Activated CD4-positive, alpha-beta T cell treated with anti-CD3 and anti-CD28 coated beads, Interleukin-2, amount 50 U/mL, for 16 hours (primary cell): ENCODE measurements around the gene UTP11.
"Not testable (repeated sequence)": the region's sequence is repeated elsewhere in the genome, so short reads cannot be mapped to it uniquely, and the experiment has no call there.

Experiments
- DNase-seq: peaks from one replicate; pipeline ENCODE4 v3.0.0-alpha.2; 2020

Gene UTP11

DNA sequence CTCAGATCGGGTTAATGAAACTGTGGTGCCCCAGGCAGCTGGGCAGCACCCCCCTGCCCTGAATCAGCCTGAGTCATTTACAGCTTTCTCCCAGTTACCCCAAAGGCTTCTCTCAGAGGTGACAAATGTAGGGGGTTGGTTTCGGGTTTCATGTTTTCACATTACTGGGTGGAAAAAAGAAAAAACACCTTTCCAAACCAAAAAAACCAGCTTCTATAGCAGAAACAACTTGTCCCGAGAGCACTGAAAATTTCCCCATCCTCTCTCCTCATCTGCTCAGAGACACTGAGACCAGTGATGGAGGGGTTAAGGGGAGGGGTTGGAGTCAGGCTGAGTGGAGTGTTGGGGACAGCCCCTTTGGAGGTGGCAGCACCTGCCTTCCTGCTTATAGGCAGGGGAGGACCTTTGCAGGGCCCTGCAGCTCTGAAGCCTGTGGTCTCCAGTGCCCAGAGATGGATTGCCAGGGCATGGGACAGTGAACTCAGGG is 15.6 kb downstream of the UTP11 start:
- peak; percentile 93 for DNase-seq

- no peak for DNase-seq
Observed at GRCh38 chr1:38028671-38029070, 16.1 kb downstream of the UTP11 start.

DNA sequence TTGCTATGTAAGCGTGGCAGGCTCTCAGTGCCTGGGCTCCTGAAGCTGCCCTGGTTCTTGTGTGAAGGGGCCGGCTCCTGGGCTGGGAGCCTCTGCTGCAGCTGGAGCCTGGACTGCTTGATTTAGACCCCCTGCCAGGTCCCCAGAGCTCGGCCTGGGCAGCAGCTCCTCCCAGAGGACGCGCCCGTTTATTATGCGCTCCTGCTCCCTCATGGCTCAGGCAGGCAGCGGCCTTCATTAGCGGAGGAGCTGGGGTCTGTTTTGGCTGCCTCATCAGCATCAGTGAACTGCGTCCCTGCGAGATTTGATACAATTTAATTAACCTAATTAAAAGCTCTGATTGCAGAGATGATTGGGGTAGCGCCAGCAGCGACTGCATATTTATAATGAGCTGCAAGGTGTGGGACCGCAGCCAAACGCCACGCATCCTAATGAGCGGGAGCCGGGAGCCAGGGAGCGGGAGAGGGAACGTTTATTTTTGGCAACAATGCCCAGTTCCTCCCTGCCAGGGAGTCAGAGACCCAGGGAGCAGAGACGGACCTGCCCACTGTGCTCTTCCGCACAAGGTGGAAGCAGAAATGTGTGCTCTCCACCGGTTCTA is 16.6 kb downstream of the UTP11 start:
- DNase-seq, result no peak

DNA sequence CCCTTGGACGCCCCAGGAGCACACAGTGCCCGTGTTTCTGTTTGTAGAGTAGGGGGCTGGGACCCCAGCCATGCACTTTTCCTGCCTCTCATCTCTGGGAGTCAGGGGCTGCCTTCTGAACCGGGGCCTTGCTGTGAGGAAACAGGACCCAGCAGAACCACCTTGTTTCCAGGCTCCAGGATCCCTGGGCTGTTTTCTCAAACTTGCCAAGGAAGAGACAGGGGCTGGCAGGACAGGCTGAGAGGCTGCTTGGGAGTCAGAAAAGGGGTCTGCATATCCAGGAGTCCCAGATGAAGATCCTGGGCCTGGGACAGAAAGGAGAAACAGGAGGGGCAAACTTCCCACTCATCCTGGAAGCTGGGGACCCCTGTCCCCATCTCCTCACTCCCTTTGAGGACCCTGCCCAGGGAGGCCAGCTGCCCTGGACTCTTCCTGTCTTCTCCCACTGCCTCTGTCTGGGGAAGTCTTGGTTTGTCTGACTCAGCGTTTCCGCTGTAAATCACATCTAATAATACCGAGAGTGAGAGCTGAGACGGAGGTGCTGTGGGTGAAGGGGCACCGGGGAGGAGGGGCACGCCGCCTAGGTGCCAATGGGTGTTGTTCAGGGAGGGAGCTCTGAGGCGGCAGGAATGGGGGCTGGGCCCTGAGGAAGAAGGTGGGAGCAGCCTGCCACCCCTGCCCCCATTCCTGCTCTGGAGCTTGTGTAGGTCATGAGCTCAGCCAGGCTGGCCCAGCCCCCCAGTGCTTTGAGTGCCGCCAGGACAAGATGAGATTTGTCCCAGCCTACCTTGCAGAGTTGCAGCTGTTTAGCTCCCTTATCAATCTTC is 17.4 kb downstream of the UTP11 start:
- DNase-seq, result peak; percentile 95

- DNase-seq, result no peak
Observed at GRCh38 chr1:38030596-38031512, 18.3 kb downstream of the UTP11 start.

- DNase-seq, result no peak
Observed at GRCh38 chr1:38031513-38031866, 19.0 kb downstream of the UTP11 start.

DNA sequence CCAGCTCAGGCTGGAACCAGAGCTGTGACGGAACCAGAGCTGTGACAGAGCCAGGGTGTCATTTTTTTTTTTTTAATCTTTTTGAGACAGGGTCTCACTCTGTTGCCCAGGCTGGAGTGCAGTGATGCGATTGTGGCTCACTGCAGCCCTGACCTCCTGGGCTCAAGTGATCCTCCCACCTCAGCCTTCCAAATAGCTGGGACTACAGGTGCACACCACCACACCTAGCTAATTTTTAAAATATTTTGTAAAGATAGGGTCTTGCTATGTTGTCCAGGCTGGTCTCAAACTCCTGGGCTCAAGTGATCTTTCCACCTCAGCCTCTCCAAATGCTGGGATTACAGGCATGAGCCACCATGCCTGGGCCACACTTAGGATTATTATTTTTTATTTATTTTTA is 20.5 kb downstream of the UTP11 start:
- DNase-seq, result not testable (repeated sequence)

DNA sequence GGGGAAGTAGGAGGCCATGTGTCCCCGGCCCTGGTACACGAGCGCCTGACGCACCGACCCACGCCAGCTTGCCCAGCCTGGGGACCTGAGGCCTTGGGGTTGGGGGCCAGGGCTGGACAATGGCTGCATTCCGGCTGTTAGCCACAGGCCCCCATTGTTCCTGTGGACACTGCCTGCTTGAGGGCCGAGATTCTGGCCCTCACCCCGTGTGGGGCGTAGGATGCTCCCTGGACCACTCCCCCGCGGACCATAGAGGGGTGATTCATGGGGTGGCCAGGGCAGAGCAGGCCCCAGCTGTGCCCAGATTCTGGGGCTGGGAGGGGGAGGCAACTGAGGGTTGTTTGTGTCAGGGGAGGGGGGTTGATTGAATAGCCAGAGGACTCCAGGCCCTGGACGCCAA is 22.3 kb downstream of the UTP11 start:
- DNase-seq, result no peak

- no peak for DNase-seq
Observed at GRCh38 chr1:38037221-38037939, 24.8 kb downstream of the UTP11 start.

- DNase-seq, result no peak
Observed at GRCh38 chr1:38038861-38039260, 26.3 kb downstream of the UTP11 start.

- no peak for DNase-seq
Observed at GRCh38 chr1:38039331-38040088, 27.0 kb downstream of the UTP11 start.

DNA sequence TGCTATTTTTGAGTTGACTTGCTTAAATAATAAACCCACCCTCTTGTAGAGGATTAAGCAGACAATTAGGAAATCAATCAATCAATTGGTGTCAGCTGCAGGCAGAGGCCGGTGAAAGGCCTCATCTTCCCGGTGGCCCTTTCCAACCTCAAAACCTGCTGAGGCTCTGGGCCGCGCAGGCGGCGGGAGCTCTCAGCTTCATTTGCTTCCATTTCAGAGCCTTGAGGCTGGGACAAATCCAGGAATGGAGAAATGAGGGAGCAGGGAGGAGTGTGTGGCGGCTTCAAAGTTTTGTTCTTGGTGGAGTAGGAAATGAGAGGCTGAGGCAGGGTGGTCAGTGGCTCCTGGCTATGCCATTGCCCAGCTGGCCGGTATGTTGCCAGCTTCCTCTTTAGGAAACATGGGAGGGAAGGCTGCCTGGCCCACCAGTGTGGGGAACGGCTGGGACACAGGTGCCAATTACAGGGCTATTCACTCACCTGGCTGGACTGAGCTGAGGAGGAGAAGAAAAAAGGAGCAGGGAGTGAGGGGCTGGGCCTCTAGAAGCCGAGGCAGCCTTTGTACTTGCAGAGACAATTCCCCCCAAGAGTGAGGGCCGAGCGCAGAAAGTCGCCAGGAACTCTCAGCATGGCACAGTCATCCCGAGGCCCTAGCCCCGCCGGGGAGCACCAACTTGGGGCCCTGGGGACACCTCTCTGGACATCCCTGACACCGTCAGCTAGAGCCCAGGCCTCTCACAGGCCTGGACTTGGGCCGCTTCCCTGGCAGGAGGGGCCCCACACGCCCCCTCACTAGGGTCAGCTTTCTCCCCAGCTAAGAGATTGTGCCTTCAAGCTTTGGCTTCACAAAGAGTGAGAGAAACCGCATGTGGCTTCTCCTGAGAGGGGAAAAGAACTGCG is 29.7 kb downstream of the UTP11 start:
- DNase-seq, result no peak

DNA sequence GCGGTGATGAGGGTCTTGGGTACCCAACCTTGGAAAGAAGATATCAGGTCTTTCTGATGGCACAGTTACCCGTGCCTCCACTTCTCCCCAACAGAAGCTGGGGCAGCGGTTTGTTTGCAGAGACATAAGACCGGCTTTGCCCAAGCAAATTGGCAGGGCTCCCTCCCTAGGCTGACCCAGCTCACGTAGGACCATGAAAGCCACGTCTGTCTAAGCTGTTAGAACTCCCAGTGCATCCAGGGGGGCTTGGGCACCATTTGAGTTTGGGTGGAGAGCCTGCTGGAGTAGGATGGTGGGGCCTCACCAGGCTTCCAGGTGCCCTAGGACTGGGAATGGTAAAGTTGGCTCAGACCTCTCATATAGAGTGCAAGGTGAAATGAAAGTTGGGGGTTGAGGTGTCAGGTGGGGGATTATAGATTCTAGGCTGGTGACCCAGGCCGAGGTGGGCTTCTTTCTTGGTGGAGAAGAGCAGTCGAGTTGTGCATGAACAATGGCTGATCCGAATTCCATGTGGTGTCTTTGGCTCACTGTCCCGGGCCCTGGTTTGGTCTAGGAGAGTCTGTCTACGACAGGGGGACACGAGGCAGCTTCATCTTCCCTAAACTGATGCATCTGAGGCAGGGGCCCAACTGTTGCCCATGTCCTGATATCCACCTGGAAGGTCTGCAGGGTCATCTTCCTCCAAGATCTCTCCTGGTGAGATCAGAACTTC is 30.7 kb downstream of the UTP11 start:
- no peak for DNase-seq

- DNase-seq, result no peak
Observed at GRCh38 chr1:38044221-38045215, 32.0 kb downstream of the UTP11 start.

GRCh38 chr1:38045401-38046332 is 33.1 kb downstream of the UTP11 start:
- DNase-seq, result no peak

DNA sequence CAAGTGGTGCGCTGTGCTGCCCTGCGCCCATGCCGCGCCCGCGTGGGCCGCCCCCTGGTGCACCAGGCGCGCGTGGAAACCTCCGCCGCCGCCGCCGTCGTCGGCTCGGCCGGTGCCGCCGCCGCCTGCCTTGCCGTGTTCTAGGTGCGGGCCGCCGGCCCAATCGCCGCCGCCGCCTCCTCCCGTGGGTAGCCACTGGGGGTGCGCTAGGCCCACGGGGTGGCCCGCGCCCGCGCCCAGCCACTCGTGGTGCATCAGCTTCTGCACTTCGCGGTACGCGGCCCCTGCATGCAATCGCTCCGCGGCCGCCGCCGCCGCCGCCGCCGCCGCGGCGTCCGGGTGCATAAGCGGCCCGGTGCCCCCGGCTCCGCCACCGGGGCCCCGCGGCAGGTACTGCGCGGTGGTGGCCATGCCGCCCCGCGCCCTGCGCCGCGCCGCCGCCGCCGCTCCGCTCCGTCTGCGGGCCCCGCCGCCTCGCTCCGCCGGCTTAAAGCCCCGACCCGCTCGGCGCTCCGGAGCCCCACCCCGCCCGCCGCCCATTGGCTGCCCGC is 33.9 kb downstream of the UTP11 start, which contains the start of gene POU3F1:
TSS of gene POU3F1 (minus strand) at position 461 of the 551 bp plus-strand sequence. CDS start at position 411, 50 bp downstream.
- no peak for DNase-seq
